Measurements from ENCODE around the gene RPL31. TPM values are rescaled to one million over a fixed set of nuclear protein-coding genes. Genes with fewer than 3 reads are reported as not detected.

Gene RPL31
- total RNA-seq, 2 experiments from 2014 or later = 1,356 to 1,364 TPM

GRCh38 chr2:100980046-100980445, 22.0 kb upstream of the RPL31 start:
- no peak for DNase-seq
- H3K36me3 Mint-ChIP-seq (ENCODE audit: low read depth) = no peaks in the 10 kb centered on the region
- no peaks in the 10 kb centered on the region for H3K9me3 Mint-ChIP-seq
- H3K4me3 Mint-ChIP-seq = no peak overlapping the region
- H3K27ac Mint-ChIP-seq = no peak overlapping the region
- H3K4me1 Mint-ChIP-seq = no peaks in the 10 kb centered on the region
- peaks cover 2% of the 10 kb centered on the region for H3K27me3 Mint-ChIP-seq
- ChIA-PET CTCF (no interaction called here), POLR2A (no interaction called here)

GRCh38 chr2:100981011-100981410, 21.1 kb upstream of the RPL31 start:
- ChIA-PET CTCF (no interaction called here), POLR2A (no interaction called here)
- H3K9me3 Mint-ChIP-seq = no peaks in the 10 kb centered on the region
- no peaks in the 10 kb centered on the region for H3K36me3 Mint-ChIP-seq (ENCODE audit: low read depth)
- peaks cover 3% of the 10 kb centered on the region for H3K27me3 Mint-ChIP-seq
- H3K27ac Mint-ChIP-seq = no peak overlapping the region
- H3K4me1 Mint-ChIP-seq = no peaks in the 10 kb centered on the region
- DNase-seq = no peak
- no peak overlapping the region for H3K4me3 Mint-ChIP-seq

- Mint-ChIP-seq H3K4me3 (no peak overlapping the region), H3K4me1 (no peaks in the 10 kb centered on the region), H3K27me3 (peaks cover 3% of the 10 kb centered on the region), H3K36me3 (ENCODE audit: low read depth) (no peaks in the 10 kb centered on the region), H3K9me3 (no peaks in the 10 kb centered on the region), H3K27ac (no peak overlapping the region)
- no peak for DNase-seq
- ChIA-PET POLR2A (no interaction called here), CTCF (interaction anchor here (1.3 to 2.3 kb wide), 3 partner anchors 373 to 387 kb away, joined by 3 to 11 read pairs (median 4); no protein-coding TSS in a partner anchor)
Observed at GRCh38 chr2:100982431-100982861, 19.6 kb upstream of the RPL31 start.

- H3K4me3 Mint-ChIP-seq = no peak overlapping the region
- no peaks in the 10 kb centered on the region for H3K36me3 Mint-ChIP-seq (ENCODE audit: low read depth)
- peaks cover 3% of the 10 kb centered on the region for H3K27me3 Mint-ChIP-seq
- ChIA-PET CTCF (interaction anchor here (1.3 to 2.3 kb wide), 3 partner anchors 374 to 387 kb away, joined by 3 to 11 read pairs (median 4); no protein-coding TSS in a partner anchor), POLR2A (no interaction called here)
- no peak overlapping the region for H3K27ac Mint-ChIP-seq
- no peaks in the 10 kb centered on the region for H3K4me1 Mint-ChIP-seq
- H3K9me3 Mint-ChIP-seq = no peaks in the 10 kb centered on the region
- DNase-seq = no peak
Observed at GRCh38 chr2:100983201-100983600, 18.9 kb upstream of the RPL31 start.

GRCh38 chr2:100983684-100984310, 18.3 kb upstream of the RPL31 start:
- Mint-ChIP-seq H3K27ac (no peak overlapping the region), H3K9me3 (no peaks in the 10 kb centered on the region), H3K4me1 (no peaks in the 10 kb centered on the region), H3K27me3 (peaks cover 3% of the 10 kb centered on the region), H3K4me3 (no peak overlapping the region), H3K36me3 (ENCODE audit: low read depth) (no peaks in the 10 kb centered on the region)
- ChIA-PET POLR2A (no interaction called here), CTCF (interaction anchor here (1.4 to 2.3 kb wide), 2 partner anchors 374 to 388 kb away, joined by 3 to 11 read pairs; no protein-coding TSS in a partner anchor)
- no peak for DNase-seq

GRCh38 chr2:100984892-100985307, 17.2 kb upstream of the RPL31 start:
- Mint-ChIP-seq H3K9me3 (no peaks in the 10 kb centered on the region), H3K4me3 (no peak overlapping the region), H3K27me3 (peaks cover 3% of the 10 kb centered on the region), H3K4me1 (no peaks in the 10 kb centered on the region), H3K27ac (no peak overlapping the region), H3K36me3 (ENCODE audit: low read depth) (no peaks in the 10 kb centered on the region)
- peak; percentile 77 for DNase-seq
- POLR2A ChIA-PET = interaction anchor here (1.4 kb wide), 1 partner anchor 17 kb away, joined by 5 read pairs; the partner anchor contains the start of gene RPL31
- CTCF ChIA-PET = interaction anchor here (1.0 to 5.5 kb wide), 3 partner anchors 17 to 377 kb away, joined by 3 to 55 read pairs (median 4); partner anchors contain the start of gene RPL31

GRCh38 chr2:100986157-100986556, 15.9 kb upstream of the RPL31 start:
- H3K4me3 Mint-ChIP-seq = no peak overlapping the region
- H3K36me3 Mint-ChIP-seq (ENCODE audit: low read depth) = no peaks in the 10 kb centered on the region
- no peak overlapping the region for H3K27ac Mint-ChIP-seq
- no peaks in the 10 kb centered on the region for H3K9me3 Mint-ChIP-seq
- DNase-seq = no peak
- ChIA-PET CTCF (interaction anchor here (0.9 to 5.5 kb wide), 5 partner anchors 16 to 378 kb away, joined by 3 to 55 read pairs (median 3); partner anchors contain the start of gene RPL31), POLR2A (interaction anchor here (1.4 kb wide), 1 partner anchor 15 kb away, joined by 5 read pairs; the partner anchor contains the start of gene RPL31)
- H3K4me1 Mint-ChIP-seq = no peaks in the 10 kb centered on the region
- H3K27me3 Mint-ChIP-seq = peaks cover 3% of the 10 kb centered on the region

GRCh38 chr2:100987536-100987935, 14.6 kb upstream of the RPL31 start:
- H3K36me3 Mint-ChIP-seq (ENCODE audit: low read depth) = no peaks in the 10 kb centered on the region
- ChIA-PET CTCF (interaction anchor here (0.9 to 5.5 kb wide), 2 partner anchors 379 to 560 kb away, joined by 3 to 55 read pairs; no protein-coding TSS in a partner anchor), POLR2A (interaction anchor here (0.9 to 1.5 kb wide), 2 partner anchors 15 to 25 kb away, joined by 3 to 11 read pairs; partner anchors contain the start of gene RPL31)
- no peak overlapping the region for H3K4me3 Mint-ChIP-seq
- peaks cover 3% of the 10 kb centered on the region for H3K4me1 Mint-ChIP-seq
- H3K27me3 Mint-ChIP-seq = peaks cover 3% of the 10 kb centered on the region
- no peak overlapping the region for H3K27ac Mint-ChIP-seq
- no peaks in the 10 kb centered on the region for H3K9me3 Mint-ChIP-seq
- no peak for DNase-seq

GRCh38 chr2:100987974-100988373, 14.1 kb upstream of the RPL31 start:
- no peaks in the 10 kb centered on the region for H3K36me3 Mint-ChIP-seq (ENCODE audit: low read depth)
- H3K9me3 Mint-ChIP-seq = no peaks in the 10 kb centered on the region
- no peak overlapping the region for H3K4me3 Mint-ChIP-seq
- peaks cover 3% of the 10 kb centered on the region for H3K27me3 Mint-ChIP-seq
- H3K4me1 Mint-ChIP-seq = peaks cover 6% of the 10 kb centered on the region
- POLR2A ChIA-PET = interaction anchor here (0.9 to 1.5 kb wide), 2 partner anchors 14 to 25 kb away, joined by 3 to 11 read pairs; partner anchors contain the start of gene RPL31
- CTCF ChIA-PET = interaction anchor here (0.9 to 5.5 kb wide), 2 partner anchors 380 to 561 kb away, joined by 3 to 55 read pairs; no protein-coding TSS in a partner anchor
- no peak overlapping the region for H3K27ac Mint-ChIP-seq
- DNase-seq = no peak

- H3K27me3 Mint-ChIP-seq = peaks cover 3% of the 10 kb centered on the region
- no peaks in the 10 kb centered on the region for H3K9me3 Mint-ChIP-seq
- peaks cover 6% of the 10 kb centered on the region for H3K4me1 Mint-ChIP-seq
- H3K27ac Mint-ChIP-seq = no peak overlapping the region
- DNase-seq = no peak
- no peak overlapping the region for H3K4me3 Mint-ChIP-seq
- no peaks in the 10 kb centered on the region for H3K36me3 Mint-ChIP-seq (ENCODE audit: low read depth)
- ChIA-PET CTCF (interaction anchor here (1.3 to 5.5 kb wide), 2 partner anchors 10 to 380 kb away, joined by 3 to 55 read pairs; no protein-coding TSS in a partner anchor), POLR2A (no interaction called here)
Observed at GRCh38 chr2:100988630-100989417, 13.3 kb upstream of the RPL31 start.

GRCh38 chr2:100989666-100990065, 12.4 kb upstream of the RPL31 start:
- ChIA-PET POLR2A (interaction anchor here (1.5 kb wide), 1 partner anchor 12 kb away, joined by 3 read pairs; the partner anchor contains the start of gene RPL31), CTCF (interaction anchor here (1.3 to 5.5 kb wide), 2 partner anchors 11 to 381 kb away, joined by 3 to 55 read pairs; no protein-coding TSS in a partner anchor)
- H3K4me1 Mint-ChIP-seq = peaks cover 6% of the 10 kb centered on the region

GRCh38 chr2:100990166-100990565, 11.9 kb upstream of the RPL31 start:
- H3K27me3 Mint-ChIP-seq = no peaks in the 10 kb centered on the region
- H3K4me1 Mint-ChIP-seq = peaks cover 6% of the 10 kb centered on the region
- ChIA-PET CTCF (interaction anchor here (1.3 kb wide), 1 partner anchor 12 kb away, joined by 3 read pairs; no protein-coding TSS in a partner anchor), POLR2A (interaction anchor here (1.5 kb wide), 1 partner anchor 12 kb away, joined by 3 read pairs; the partner anchor contains the start of gene RPL31)
- no peak overlapping the region for H3K27ac Mint-ChIP-seq
- DNase-seq = no peak
- no peaks in the 10 kb centered on the region for H3K36me3 Mint-ChIP-seq (ENCODE audit: low read depth)
- H3K9me3 Mint-ChIP-seq = no peaks in the 10 kb centered on the region
- H3K4me3 Mint-ChIP-seq = no peak overlapping the region

More at GRCh38 chr2:100989666-100990065, 12.4 kb upstream of the RPL31 start:
- no peak for DNase-seq
- H3K27ac Mint-ChIP-seq = no peak overlapping the region
- H3K27me3 Mint-ChIP-seq = peaks cover 3% of the 10 kb centered on the region
- no peaks in the 10 kb centered on the region for H3K36me3 Mint-ChIP-seq (ENCODE audit: low read depth)
- H3K9me3 Mint-ChIP-seq = no peaks in the 10 kb centered on the region
- H3K4me3 Mint-ChIP-seq = no peak overlapping the region
